ENCODE results near the gene TSPAN15. TPM values are rescaled to one million over a fixed set of nuclear protein-coding genes. Genes with fewer than 3 reads are reported as not detected.

TSPAN15 gene
- polyA plus RNA-seq, 1 donor (not counting 4 experiments of a cell fraction or from before 2014, with no cell fraction given), result 2.1 TPM

- no peak overlapping the region for H3K4me3 ChIP-seq (ENCODE audit: control insufficient read depth in 2 of 3, extremely low read depth in 1 of 3, insufficient read depth in 2 of 3, low read depth in 1 of 3, low read length in 3 of 3)
- DNase-seq (ENCODE audit: low read depth, low spot score), result no peak
- TF ChIP-seq, protein P1, sequence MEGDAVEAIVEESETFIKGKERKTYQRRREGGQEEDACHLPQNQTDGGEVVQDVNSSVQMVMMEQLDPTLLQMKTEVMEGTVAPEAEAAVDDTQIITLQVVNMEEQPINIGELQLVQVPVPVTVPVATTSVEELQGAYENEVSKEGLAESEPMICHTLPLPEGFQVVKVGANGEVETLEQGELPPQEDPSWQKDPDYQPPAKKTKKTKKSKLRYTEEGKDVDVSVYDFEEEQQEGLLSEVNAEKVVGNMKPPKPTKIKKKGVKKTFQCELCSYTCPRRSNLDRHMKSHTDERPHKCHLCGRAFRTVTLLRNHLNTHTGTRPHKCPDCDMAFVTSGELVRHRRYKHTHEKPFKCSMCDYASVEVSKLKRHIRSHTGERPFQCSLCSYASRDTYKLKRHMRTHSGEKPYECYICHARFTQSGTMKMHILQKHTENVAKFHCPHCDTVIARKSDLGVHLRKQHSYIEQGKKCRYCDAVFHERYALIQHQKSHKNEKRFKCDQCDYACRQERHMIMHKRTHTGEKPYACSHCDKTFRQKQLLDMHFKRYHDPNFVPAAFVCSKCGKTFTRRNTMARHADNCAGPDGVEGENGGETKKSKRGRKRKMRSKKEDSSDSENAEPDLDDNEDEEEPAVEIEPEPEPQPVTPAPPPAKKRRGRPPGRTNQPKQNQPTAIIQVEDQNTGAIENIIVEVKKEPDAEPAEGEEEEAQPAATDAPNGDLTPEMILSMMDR (optimal IDR thresholded peaks at IDR 0.05 in 1 of 3, IDR thresholded peaks at IDR 0.05 in 1 of 3, conservative IDR thresholded peaks at IDR 0.05 in 1 of 3; ENCODE audit: extremely low read depth in 1 of 3, insufficient read depth in 2 of 3, low read length in 3 of 3), result no peak
- no peak overlapping the region for H3K4me2 ChIP-seq (ENCODE audit: control insufficient read depth, extremely low read depth, insufficient read depth, low read depth, low read length)
- FAIRE-seq, result no peak
- peaks cover 13% of the 10 kb centered on the region for H3K4me1 ChIP-seq (ENCODE audit: control insufficient read depth, extremely low read depth, insufficient read depth, low read length)
- H3K27me3 ChIP-seq (ENCODE audit: control insufficient read depth, extremely low read depth, insufficient read depth, low read length), result no peaks in the 10 kb centered on the region
- no peaks in the 10 kb centered on the region for H4K20me1 ChIP-seq (ENCODE audit: control insufficient read depth, extremely low read depth, insufficient read depth, low read length)
- H3K27ac ChIP-seq (ENCODE audit: control insufficient read depth, insufficient read depth, low read length), result no peak overlapping the region
- H3K36me3 ChIP-seq (ENCODE audit: control insufficient read depth in 2 of 2, extremely low read depth in 1 of 2, insufficient read depth in 2 of 2, low read length in 2 of 2), result no peaks in the 10 kb centered on the region
- no peak overlapping the region for H3K9ac ChIP-seq (ENCODE audit: control insufficient read depth, extremely low read depth, insufficient read depth, low read length)
- H3K9me3 ChIP-seq (ENCODE audit: control insufficient read depth, low read depth, low read length), result no peaks in the 10 kb centered on the region
- H2AFZ ChIP-seq (ENCODE audit: control insufficient read depth, low read length), result no peak overlapping the region
- dilution Hi-C loops (cut with MboI; ENCODE audit: extremely low pct_ligation_motif_present, low sequenced_read_pairs), result no loop called here
- no peaks in the 10 kb centered on the region for H3K79me2 ChIP-seq (ENCODE audit: control insufficient read depth, insufficient read depth, low read length)
- no peaks in the 10 kb centered on the region for H3K9me1 ChIP-seq (ENCODE audit: control insufficient read depth, extremely low read depth, insufficient read depth, low read length)
Measured at GRCh38 chr10:69480068-69480412, 28.8 kb downstream of the TSPAN15 start.

GRCh38 chr10:69481305-69481704 is 30.0 kb downstream of the TSPAN15 start:
- no peaks in the 10 kb centered on the region for H3K9me1 ChIP-seq (ENCODE audit: control insufficient read depth, extremely low read depth, insufficient read depth, low read length)
- no peaks in the 10 kb centered on the region for H3K9me3 ChIP-seq (ENCODE audit: control insufficient read depth, low read depth, low read length)
- FAIRE-seq (no peak), DNase-seq (ENCODE audit: low read depth, low spot score) (no peak)
- no peaks in the 10 kb centered on the region for H3K27me3 ChIP-seq (ENCODE audit: control insufficient read depth, extremely low read depth, insufficient read depth, low read length)
- no peak for TF ChIP-seq EZH2 (IDR thresholded peaks at IDR 0.05; ENCODE audit: low read length)
- TF ChIP-seq, protein P1 (optimal IDR thresholded peaks at IDR 0.05 in 1 of 3, IDR thresholded peaks at IDR 0.05 in 1 of 3, conservative IDR thresholded peaks at IDR 0.05 in 1 of 3; ENCODE audit: extremely low read depth in 1 of 3, insufficient read depth in 2 of 3, low read length in 3 of 3), result no peak
- H3K4me2 ChIP-seq (ENCODE audit: control insufficient read depth, extremely low read depth, insufficient read depth, low read depth, low read length), result no peak overlapping the region
- H3K4me1 ChIP-seq (ENCODE audit: control insufficient read depth, extremely low read depth, insufficient read depth, low read length), result peaks cover 8% of the 10 kb centered on the region
- no peak overlapping the region for H3K9ac ChIP-seq (ENCODE audit: control insufficient read depth, extremely low read depth, insufficient read depth, low read length)
- H2AFZ ChIP-seq (ENCODE audit: control insufficient read depth, low read length), result no peak overlapping the region
- dilution Hi-C loops (cut with MboI; ENCODE audit: extremely low pct_ligation_motif_present, low sequenced_read_pairs), result no loop called here
- H3K27ac ChIP-seq (ENCODE audit: control insufficient read depth, insufficient read depth, low read length), result no peak overlapping the region
- H3K4me3 ChIP-seq (ENCODE audit: control insufficient read depth in 2 of 3, extremely low read depth in 1 of 3, insufficient read depth in 2 of 3, low read depth in 1 of 3, low read length in 3 of 3), result no peak overlapping the region
- no peaks in the 10 kb centered on the region for H4K20me1 ChIP-seq (ENCODE audit: control insufficient read depth, extremely low read depth, insufficient read depth, low read length)
- no peaks in the 10 kb centered on the region for H3K36me3 ChIP-seq (ENCODE audit: control insufficient read depth in 2 of 2, extremely low read depth in 1 of 2, insufficient read depth in 2 of 2, low read length in 2 of 2)
- no peaks in the 10 kb centered on the region for H3K79me2 ChIP-seq (ENCODE audit: control insufficient read depth, insufficient read depth, low read length)
